AG08396 (cell line): ENCODE results near the gene ARID5A.

Experiments used
- DNase-seq: peaks from one replicate; pipeline ENCODE4 v3.0.0; 2012; ENCODE audit warnings: low spot score, mixed read lengths

Gene ARID5A

GRCh38 chr2:96601382-96602292 is 65.1 kb downstream of the ARID5A start:
- no peak for DNase-seq
